ENCODE measurements around the gene CSPG4. TPM values are rescaled to one million over a fixed set of nuclear protein-coding genes. Genes with fewer than 3 reads are reported as not detected.
"Not testable (repeated sequence)": the region's sequence is repeated elsewhere in the genome, so short reads cannot be mapped to it uniquely, and the experiment has no call there.

The CSPG4 gene
- total RNA-seq, result 21.3 TPM
- long read RNA-seq, partial matches to known transcripts, result 24 of 40 reads
- long read RNA-seq, other reads (novel, unspliced or antisense), result 16 of 40 reads

GRCh38 chr15:75712668-75713337 lies at the start of gene CSPG4:
Gene CSPG4 (minus strand): TSS chr15:75712848. CDS start chr15:75712755, 93 bp downstream.
- intact Hi-C loops (cut with DNase I), result no loop called here
- DNase-seq (ENCODE audit: low spot score), result no peak

GRCh38 chr15:75762357-75762718 lies 49.7 kb upstream of the CSPG4 start:
- intact Hi-C loops (cut with DNase I); DNase-seq (ENCODE audit: low spot score): not testable (repeated sequence)

GRCh38 chr15:75761446-75762356 lies 49.1 kb upstream of the CSPG4 start:
- intact Hi-C loops (cut with DNase I), result no loop called here
- no peak for DNase-seq (ENCODE audit: low spot score)

- intact Hi-C loops (cut with DNase I), result no loop called here
- DNase-seq (ENCODE audit: low spot score), result no peak
These were observed 48.2 kb upstream of the CSPG4 start for GRCh38 chr15:75760704-75761435.

GRCh38 chr15:75760131-75760520 lies 47.5 kb upstream of the CSPG4 start:
- intact Hi-C loops (cut with DNase I); DNase-seq (ENCODE audit: low spot score): not testable (repeated sequence)

- intact Hi-C loops (cut with DNase I), result no loop called here
- no peak for DNase-seq (ENCODE audit: low spot score)
These were observed 46.9 kb upstream of the CSPG4 start for GRCh38 chr15:75759416-75760130.

- intact Hi-C loops (cut with DNase I), result no loop called here
- DNase-seq (ENCODE audit: low spot score), result peak; percentile 94
These were observed 45.6 kb upstream of the CSPG4 start for GRCh38 chr15:75758071-75758872.

GRCh38 chr15:75754871-75755270 lies 42.2 kb upstream of the CSPG4 start:
- intact Hi-C loops (cut with DNase I); DNase-seq (ENCODE audit: low spot score): not testable (repeated sequence)

- intact Hi-C loops (cut with DNase I), result no loop called here
- no peak for DNase-seq (ENCODE audit: low spot score)
These were observed 40.5 kb upstream of the CSPG4 start for GRCh38 chr15:75753145-75753544.

- intact Hi-C loops (cut with DNase I), result no loop called here
- no peak for DNase-seq (ENCODE audit: low spot score)
These were observed 39.2 kb upstream of the CSPG4 start for GRCh38 chr15:75751891-75752290.

- no peak for DNase-seq (ENCODE audit: low spot score)
- intact Hi-C loops (cut with DNase I), result no loop called here
These were observed 38.6 kb upstream of the CSPG4 start for GRCh38 chr15:75751116-75751875.

- intact Hi-C loops (cut with DNase I), result no loop called here
- DNase-seq (ENCODE audit: low spot score), result peak; percentile 63
These were observed 37.8 kb upstream of the CSPG4 start for GRCh38 chr15:75750261-75751050.

GRCh38 chr15:75749820-75750219 lies 37.2 kb upstream of the CSPG4 start:
- no peak for DNase-seq (ENCODE audit: low spot score)
- intact Hi-C loops (cut with DNase I), result no loop called here

GRCh38 chr15:75748882-75749281 lies 36.2 kb upstream of the CSPG4 start:
- intact Hi-C loops (cut with DNase I); DNase-seq (ENCODE audit: low spot score): not testable (repeated sequence)

GRCh38 chr15:75747121-75747520 lies 34.5 kb upstream of the CSPG4 start:
- intact Hi-C loops (cut with DNase I); DNase-seq (ENCODE audit: low spot score): not testable (repeated sequence)

GRCh38 chr15:75745305-75745704 lies 32.7 kb upstream of the CSPG4 start:
- intact Hi-C loops (cut with DNase I), result no loop called here
- DNase-seq (ENCODE audit: low spot score), result no peak

GRCh38 chr15:75742346-75742745 lies 29.7 kb upstream of the CSPG4 start:
- DNase-seq (ENCODE audit: low spot score), result peak; percentile 19
- intact Hi-C loops (cut with DNase I), result not testable (repeated sequence)
